ENCODE results near the gene TEX52. TPM values are rescaled to one million over a fixed set of nuclear protein-coding genes. Genes with fewer than 3 reads are reported as not detected.

TEX52 gene
- total and polyA plus RNA-seq, 2 of the 8 experiments (the other 6 are each of a cell fraction or from before 2014, with no cell fraction given): not detected

- H3K18ac ChIP-seq (ENCODE audit: extremely low read depth, low read length): no peak overlapping the region
- no peak overlapping the region for H3K56ac ChIP-seq (replicated peaks; ENCODE audit: insufficient read length, low read depth, low read length)
- H2AK5ac ChIP-seq (ENCODE audit: low read depth, low read length): no peak overlapping the region
- no peak overlapping the region for H3K4ac ChIP-seq (replicated peaks; ENCODE audit: insufficient read length, low read depth, low read length)
- peak overlapping the region; percentile 21; the same call in 1 of the 2 replicates for H2AFZ ChIP-seq (ENCODE audit: low read length)
- ChIA-PET CTCF (ENCODE audit: partially characterized antibody) (interaction anchor here (0.6 to 15.6 kb wide), 10 partner anchors 11 to 143 kb away, joined by 3 to 143 read pairs (median 3); partner anchors contain the start of genes FOXM1 and RHNO1), POLR2A (ENCODE audit: partially characterized antibody) (interaction anchor here (1.4 to 2.7 kb wide), 10 partner anchors 11 to 108 kb away, joined by 3 to 26 read pairs (median 8); partner anchors contain the start of genes FOXM1 and RHNO1)
- peaks cover 0 to 17% of the 10 kb centered on the region in 2 experiments; a peak in 3 of 4 replicates for H3K79me2 ChIP-seq (ENCODE audit: control insufficient read depth in 1 of 2, insufficient read depth in 2 of 2, low read length in 2 of 2)
- 30% methylated on average over 42 of the region's 42 CpGs; no CpG with 5 or more reads in 1 of the 2 experiments for WGBS, 2 experiments (ENCODE audit: extremely low coverage in 1 of 2, insufficient coverage in 1 of 2, insufficient read length in 1 of 2, insufficient replicate concordance in 2 of 2, low coverage in 1 of 2, low lambda C conversion rate in 2 of 2, missing lambda C conversion rate in 1 of 2)
- no peaks in the 10 kb centered on the region for H3K27me3 ChIP-seq (replicated peaks in 1 of 4; ENCODE audit: control insufficient read depth in 3 of 4, extremely low read depth in 1 of 4, insufficient read depth in 3 of 4, low read length in 3 of 4)
- DNase-seq (ENCODE audit: low read depth in 1 of 2, low spot score in 2 of 2): no peak
- no peak for FAIRE-seq
- peak overlapping the region in 3 of 4 experiments; percentile 0 to 78 (median 76); a peak in 2 of 7 replicates for H3K9ac ChIP-seq (replicated peaks in 1 of 4; ENCODE audit: extremely low read depth in 1 of 4, low read depth in 3 of 4, low read length in 3 of 4)
- H2BK12ac ChIP-seq (ENCODE audit: low read depth, low read length): no peak overlapping the region
- H2BK120ac ChIP-seq (replicated peaks; ENCODE audit: low read depth, low read length): no peak overlapping the region
- no peak overlapping the region for H4K91ac ChIP-seq (replicated peaks; ENCODE audit: insufficient read length, low read length)
- H4K5ac ChIP-seq (ENCODE audit: insufficient read length, low read depth, low read length): no peak overlapping the region
- H3K23ac ChIP-seq (ENCODE audit: insufficient read length): no peak overlapping the region
- H3K4me1 ChIP-seq (replicated peaks in 1 of 4; ENCODE audit: control insufficient read depth in 3 of 4, insufficient read depth in 4 of 4, low read length in 3 of 4): peaks cover 0 to 3% (median 2%) of the 10 kb centered on the region in 4 experiments; a peak in 3 of 7 replicates
- H3K36me3 ChIP-seq (ENCODE audit: control insufficient read depth in 2 of 4, insufficient read depth in 4 of 4, low read length in 3 of 4): peaks cover 5 to 24% (median 11%) of the 10 kb centered on the region in 4 experiments
- H3K23me2 ChIP-seq (ENCODE audit: low read depth, low read length): no peaks in the 10 kb centered on the region; the same call in 1 of the 2 replicates
- H3K27ac ChIP-seq (ENCODE audit: low read depth, low read length): peak overlapping the region; percentile 31; the same call in 1 of the 2 replicates
- peak overlapping the region; percentile 85 for H3K4me2 ChIP-seq (ENCODE audit: insufficient read depth in 1 of 2, low read depth in 2 of 2, low read length in 2 of 2)
- no peaks in the 10 kb centered on the region for H3K9me3 ChIP-seq (ENCODE audit: insufficient read depth in 2 of 2, low read depth in 1 of 2, low read length in 1 of 2)
- H3K4me3 ChIP-seq (ENCODE audit: extremely low read depth in 1 of 4, insufficient read depth in 2 of 4, low read depth in 3 of 4, low read length in 4 of 4): peak overlapping the region; percentile 71 to 88 (median 86)
- H3K79me1 ChIP-seq (ENCODE audit: low read depth, low read length): 0 out of 2 replicates have a peak, but pooled peaks cover 2% of the 10 kb centered on the region
- H4K8ac ChIP-seq (ENCODE audit: extremely low read depth, insufficient read depth, low read length): peak overlapping the region; percentile 71; the same call in 1 of the 2 replicates
- H2BK5ac ChIP-seq (ENCODE audit: low read depth, low read length): no peak overlapping the region
- no peak overlapping the region for H3K14ac ChIP-seq (ENCODE audit: insufficient read length)
- no peaks in the 10 kb centered on the region for H4K20me1 ChIP-seq (replicated peaks in 1 of 2; ENCODE audit: control insufficient read depth in 1 of 2, insufficient read depth in 2 of 2, low read length in 2 of 2)
- no peak overlapping the region for H2BK20ac ChIP-seq (ENCODE audit: low read length)
- TF ChIP-seq ASH2L (IDR thresholded peaks at IDR 0.05; ENCODE audit: low read length) (peak; percentile 28), EP300 (IDR thresholded peaks at IDR 0.05; ENCODE audit: borderline replicate concordance in 1 of 2, low read depth in 2 of 2, low read length in 2 of 2) (no peak), KDM4A (IDR thresholded peaks at IDR 0.05; ENCODE audit: low read depth, low read length, severe bottlenecking) (peak; percentile 36), KDM1A (IDR thresholded peaks at IDR 0.05; ENCODE audit: borderline replicate concordance, low read length) (peak; percentile 79; the same call in 1 of the 2 replicates), RBBP5 (IDR thresholded peaks at IDR 0.05; ENCODE audit: borderline replicate concordance, low read depth, low read length) (peak; percentile 1; the same call in 1 of the 2 replicates), TBP (IDR thresholded peaks at IDR 0.05; ENCODE audit: low read depth, low read length) (no peak)
- no peak overlapping the region for H2BK15ac ChIP-seq (ENCODE audit: low read length)
These were observed 34.6 kb upstream of the TEX52 start for GRCh38 chr12:2891240-2892053.
